Measurements from ENCODE around the gene MUC6.

MUC6 gene

GRCh38 chr11:1023811-1024596, 12.5 kb downstream of the MUC6 start:
- H3K4me3 ChIP-seq (ENCODE audit: low read depth in 1 of 2, low read length in 1 of 2) = no peak overlapping the region
- H3K27ac ChIP-seq = no peak overlapping the region
- H3K9me3 ChIP-seq = no peaks in the 10 kb centered on the region
- TF ChIP-seq, protein P1, sequence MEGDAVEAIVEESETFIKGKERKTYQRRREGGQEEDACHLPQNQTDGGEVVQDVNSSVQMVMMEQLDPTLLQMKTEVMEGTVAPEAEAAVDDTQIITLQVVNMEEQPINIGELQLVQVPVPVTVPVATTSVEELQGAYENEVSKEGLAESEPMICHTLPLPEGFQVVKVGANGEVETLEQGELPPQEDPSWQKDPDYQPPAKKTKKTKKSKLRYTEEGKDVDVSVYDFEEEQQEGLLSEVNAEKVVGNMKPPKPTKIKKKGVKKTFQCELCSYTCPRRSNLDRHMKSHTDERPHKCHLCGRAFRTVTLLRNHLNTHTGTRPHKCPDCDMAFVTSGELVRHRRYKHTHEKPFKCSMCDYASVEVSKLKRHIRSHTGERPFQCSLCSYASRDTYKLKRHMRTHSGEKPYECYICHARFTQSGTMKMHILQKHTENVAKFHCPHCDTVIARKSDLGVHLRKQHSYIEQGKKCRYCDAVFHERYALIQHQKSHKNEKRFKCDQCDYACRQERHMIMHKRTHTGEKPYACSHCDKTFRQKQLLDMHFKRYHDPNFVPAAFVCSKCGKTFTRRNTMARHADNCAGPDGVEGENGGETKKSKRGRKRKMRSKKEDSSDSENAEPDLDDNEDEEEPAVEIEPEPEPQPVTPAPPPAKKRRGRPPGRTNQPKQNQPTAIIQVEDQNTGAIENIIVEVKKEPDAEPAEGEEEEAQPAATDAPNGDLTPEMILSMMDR (IDR thresholded peaks at IDR 0.05) = no peak
- H3K4me1 ChIP-seq (ENCODE audit: control insufficient read depth in 1 of 2, insufficient read depth in 1 of 2, low read depth in 1 of 2, low read length in 1 of 2) = no peaks in the 10 kb centered on the region
- no peaks in the 10 kb centered on the region for H3K36me3 ChIP-seq
- no peaks in the 10 kb centered on the region for H3K27me3 ChIP-seq

DNA sequence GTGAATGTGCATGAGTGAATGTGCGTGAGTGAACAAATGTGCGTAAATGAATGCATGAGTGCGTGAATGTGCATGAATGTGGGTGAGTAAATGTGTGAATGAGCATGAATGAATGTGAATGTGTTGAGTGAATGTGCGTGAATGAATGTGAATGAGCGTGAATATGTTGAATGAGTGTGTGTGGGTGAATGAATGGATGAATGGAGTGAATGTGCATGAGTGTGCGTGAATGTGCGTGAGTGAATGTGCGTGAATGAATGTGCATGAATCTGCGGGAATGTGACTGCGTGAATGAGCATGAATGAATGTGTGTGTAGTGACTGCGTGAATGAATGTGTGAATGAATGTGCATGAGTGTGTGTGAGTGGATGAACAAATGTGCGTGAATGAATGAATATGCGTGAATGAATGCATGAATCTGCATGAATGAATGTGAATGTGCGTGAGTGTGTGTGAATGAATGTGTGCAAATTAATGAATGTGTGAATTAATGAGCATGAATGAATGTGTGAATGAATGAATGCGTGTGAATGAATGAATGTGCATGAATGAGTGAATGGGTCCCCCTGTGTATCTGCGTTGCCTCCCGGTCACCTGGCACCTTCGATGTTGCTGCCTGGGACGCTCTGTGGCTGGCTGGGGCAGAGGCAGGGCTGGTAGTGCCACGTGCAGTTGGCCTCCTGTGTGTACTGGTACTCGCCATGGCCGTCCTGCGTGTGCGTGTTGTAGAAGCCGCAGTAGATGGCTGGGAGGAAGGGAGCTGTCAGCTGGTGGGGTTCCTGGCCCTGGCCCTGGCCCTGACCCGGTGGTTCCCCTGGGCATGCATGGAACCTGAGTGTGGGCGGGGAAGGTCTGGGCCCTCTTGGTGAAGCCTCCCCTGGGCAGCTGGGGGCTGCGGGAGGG, 13.4 kb downstream of the MUC6 start:
- Histone ChIP-seq H3K27me3 (no peaks in the 10 kb centered on the region), H3K9me3 (no peaks in the 10 kb centered on the region)
- TF ChIP-seq, protein P1 (IDR thresholded peaks at IDR 0.05) = no peak

GRCh38 chr11:1022411-1022810, 14.1 kb downstream of the MUC6 start:
- no peak overlapping the region for H3K27ac ChIP-seq
- no peak overlapping the region for H3K4me3 ChIP-seq (ENCODE audit: low read depth in 1 of 2, low read length in 1 of 2)
- no peaks in the 10 kb centered on the region for H3K36me3 ChIP-seq
- H3K9me3 ChIP-seq = no peaks in the 10 kb centered on the region
- TF ChIP-seq, protein P1 (IDR thresholded peaks at IDR 0.05) = no peak
- H3K4me1 ChIP-seq (ENCODE audit: control insufficient read depth in 1 of 2, insufficient read depth in 1 of 2, low read depth in 1 of 2, low read length in 1 of 2) = no peaks in the 10 kb centered on the region
- H3K27me3 ChIP-seq = no peaks in the 10 kb centered on the region

More for the DNA sequence above, 13.4 kb downstream of the MUC6 start:
- Histone ChIP-seq H3K4me1 (ENCODE audit: control insufficient read depth in 1 of 2, insufficient read depth in 1 of 2, low read depth in 1 of 2, low read length in 1 of 2) (no peaks in the 10 kb centered on the region), H3K4me3 (ENCODE audit: low read depth in 1 of 2, low read length in 1 of 2) (no peak overlapping the region), H3K36me3 (no peaks in the 10 kb centered on the region), H3K27ac (no peak overlapping the region)

- H3K27ac ChIP-seq = no peak overlapping the region
- no peak overlapping the region for H3K4me3 ChIP-seq (ENCODE audit: low read depth in 1 of 2, low read length in 1 of 2)
- no peaks in the 10 kb centered on the region for H3K36me3 ChIP-seq
- H3K27me3 ChIP-seq = no peaks in the 10 kb centered on the region
- no peaks in the 10 kb centered on the region for H3K9me3 ChIP-seq
- TF ChIP-seq, protein P1 (IDR thresholded peaks at IDR 0.05) = no peak
- no peaks in the 10 kb centered on the region for H3K4me1 ChIP-seq (ENCODE audit: control insufficient read depth in 1 of 2, insufficient read depth in 1 of 2, low read depth in 1 of 2, low read length in 1 of 2)
These were observed 16.2 kb downstream of the MUC6 start for GRCh38 chr11:1020211-1020905.

- no peaks in the 10 kb centered on the region for H3K9me3 ChIP-seq
- no peaks in the 10 kb centered on the region for H3K36me3 ChIP-seq
- TF ChIP-seq, protein P1 (IDR thresholded peaks at IDR 0.05) = no peak
- H3K4me3 ChIP-seq (ENCODE audit: low read depth in 1 of 2, low read length in 1 of 2) = no peak overlapping the region
- no peak overlapping the region for H3K27ac ChIP-seq
- no peaks in the 10 kb centered on the region for H3K4me1 ChIP-seq (ENCODE audit: control insufficient read depth in 1 of 2, insufficient read depth in 1 of 2, low read depth in 1 of 2, low read length in 1 of 2)
- no peaks in the 10 kb centered on the region for H3K27me3 ChIP-seq
These were observed 17.1 kb downstream of the MUC6 start for GRCh38 chr11:1019321-1019910.
